ENCODE measurements around the gene FSTL3.
"Not testable (repeated sequence)": the region's sequence is repeated elsewhere in the genome, so short reads cannot be mapped to it uniquely, and the experiment has no call there.

FSTL3 gene

GRCh38 chr19:709196-709964 is 33.2 kb downstream of the FSTL3 start:
- in situ Hi-C loops (cut with MboI; ENCODE audit: low sequenced_read_pairs): no loop called here

- in situ Hi-C loops (cut with MboI; ENCODE audit: low sequenced_read_pairs): no loop called here
These were observed 33.9 kb downstream of the FSTL3 start for GRCh38 chr19:709965-710571.

- in situ Hi-C loops (cut with MboI; ENCODE audit: low sequenced_read_pairs): no loop called here
These were observed 34.6 kb downstream of the FSTL3 start for GRCh38 chr19:710767-711166.

GRCh38 chr19:711254-711653 is 35.1 kb downstream of the FSTL3 start:
- in situ Hi-C loops (cut with MboI; ENCODE audit: low sequenced_read_pairs): no loop called here

GRCh38 chr19:715347-715746 is 39.2 kb downstream of the FSTL3 start:
- in situ Hi-C loops (cut with MboI; ENCODE audit: low sequenced_read_pairs): no loop called here

GRCh38 chr19:718251-718951 is 42.2 kb downstream of the FSTL3 start:
- in situ Hi-C loops (cut with MboI; ENCODE audit: low sequenced_read_pairs): no loop called here

- in situ Hi-C loops (cut with MboI; ENCODE audit: low sequenced_read_pairs): no loop called here
These were observed 42.9 kb downstream of the FSTL3 start for GRCh38 chr19:718991-719512.

GRCh38 chr19:719636-720344 is 43.6 kb downstream of the FSTL3 start:
- in situ Hi-C loops (cut with MboI; ENCODE audit: low sequenced_read_pairs): no loop called here

GRCh38 chr19:720345-721160 is 44.4 kb downstream of the FSTL3 start:
- in situ Hi-C loops (cut with MboI; ENCODE audit: low sequenced_read_pairs): no loop called here

- in situ Hi-C loops (cut with MboI; ENCODE audit: low sequenced_read_pairs): no loop called here
These were observed 46.4 kb downstream of the FSTL3 start for GRCh38 chr19:722553-723101.

- in situ Hi-C loops (cut with MboI; ENCODE audit: low sequenced_read_pairs): no loop called here
These were observed 47.1 kb downstream of the FSTL3 start for GRCh38 chr19:723247-723646.

GRCh38 chr19:723714-724113 is 47.5 kb downstream of the FSTL3 start:
- in situ Hi-C loops (cut with MboI; ENCODE audit: low sequenced_read_pairs): no loop called here

GRCh38 chr19:725461-726089 is 49.4 kb downstream of the FSTL3 start:
- in situ Hi-C loops (cut with MboI; ENCODE audit: low sequenced_read_pairs): no loop called here

- in situ Hi-C loops (cut with MboI; ENCODE audit: low sequenced_read_pairs): no loop called here
These were observed 51.1 kb downstream of the FSTL3 start for GRCh38 chr19:726993-727956.

GRCh38 chr19:728011-728410 is 51.8 kb downstream of the FSTL3 start:
- in situ Hi-C loops (cut with MboI; ENCODE audit: low sequenced_read_pairs): no loop called here

GRCh38 chr19:729564-729963 is 53.4 kb downstream of the FSTL3 start:
- in situ Hi-C loops (cut with MboI; ENCODE audit: low sequenced_read_pairs): not testable (repeated sequence)

GRCh38 chr19:729965-730668 is 53.9 kb downstream of the FSTL3 start:
- in situ Hi-C loops (cut with MboI; ENCODE audit: low sequenced_read_pairs): no loop called here

GRCh38 chr19:731000-731399 is 54.8 kb downstream of the FSTL3 start:
- in situ Hi-C loops (cut with MboI; ENCODE audit: low sequenced_read_pairs): no loop called here

Data from HL-60/S4 treated with phorbol 12-myristate 13-acetate at 8.2 ng/mL for 4 days and 3 days (cell line).